ENCODE data around the gene UROC1.

UROC1 gene

DNA sequence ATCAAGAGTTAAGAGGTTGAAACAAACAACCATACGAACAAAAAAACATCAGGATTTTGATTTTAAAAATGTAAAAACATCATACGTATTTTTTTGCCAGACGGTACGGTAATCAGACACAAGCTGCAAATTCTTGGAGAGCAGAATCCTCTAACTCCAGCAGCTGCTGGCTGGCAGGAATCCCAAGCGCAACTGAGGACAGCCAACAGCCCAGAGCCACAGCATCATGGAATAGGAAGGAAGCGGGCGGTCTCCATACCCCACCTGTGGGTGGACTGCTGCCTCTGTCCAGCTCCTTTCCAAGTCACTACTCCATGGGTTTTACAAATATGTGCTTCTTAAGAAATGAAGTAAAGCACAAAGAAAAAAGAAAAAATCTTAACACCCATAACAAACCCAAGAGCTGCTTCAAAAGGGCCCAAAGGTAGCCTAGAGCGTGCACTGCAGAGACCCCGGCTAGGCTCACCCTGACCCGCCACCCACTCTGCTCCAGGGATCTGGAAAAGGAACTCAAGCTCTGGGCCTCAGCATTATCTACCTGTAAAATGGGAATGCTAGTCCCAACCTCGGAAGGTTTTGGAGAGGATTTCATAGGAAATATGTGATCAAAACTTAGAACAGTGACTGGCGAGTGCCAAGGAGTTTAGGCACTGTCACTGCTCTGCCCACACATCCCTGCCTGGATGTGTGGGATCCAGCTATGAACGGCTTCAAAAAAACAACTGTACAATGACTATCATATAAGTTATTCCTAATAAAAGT, 75.3 kb downstream of the UROC1 start:
- TF ChIP-seq, protein P1, sequence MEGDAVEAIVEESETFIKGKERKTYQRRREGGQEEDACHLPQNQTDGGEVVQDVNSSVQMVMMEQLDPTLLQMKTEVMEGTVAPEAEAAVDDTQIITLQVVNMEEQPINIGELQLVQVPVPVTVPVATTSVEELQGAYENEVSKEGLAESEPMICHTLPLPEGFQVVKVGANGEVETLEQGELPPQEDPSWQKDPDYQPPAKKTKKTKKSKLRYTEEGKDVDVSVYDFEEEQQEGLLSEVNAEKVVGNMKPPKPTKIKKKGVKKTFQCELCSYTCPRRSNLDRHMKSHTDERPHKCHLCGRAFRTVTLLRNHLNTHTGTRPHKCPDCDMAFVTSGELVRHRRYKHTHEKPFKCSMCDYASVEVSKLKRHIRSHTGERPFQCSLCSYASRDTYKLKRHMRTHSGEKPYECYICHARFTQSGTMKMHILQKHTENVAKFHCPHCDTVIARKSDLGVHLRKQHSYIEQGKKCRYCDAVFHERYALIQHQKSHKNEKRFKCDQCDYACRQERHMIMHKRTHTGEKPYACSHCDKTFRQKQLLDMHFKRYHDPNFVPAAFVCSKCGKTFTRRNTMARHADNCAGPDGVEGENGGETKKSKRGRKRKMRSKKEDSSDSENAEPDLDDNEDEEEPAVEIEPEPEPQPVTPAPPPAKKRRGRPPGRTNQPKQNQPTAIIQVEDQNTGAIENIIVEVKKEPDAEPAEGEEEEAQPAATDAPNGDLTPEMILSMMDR (IDR thresholded peaks at IDR 0.05; ENCODE audit: control extremely low read depth, extremely low read depth, low read depth, missing control alignments): no peak
- no peak for DNase-seq (ENCODE audit: extremely low spot score)
- CTCF ChIA-PET: interaction anchor here (0.8 kb wide), 1 partner anchor 10 kb away, joined by 3 read pairs; no protein-coding TSS in a partner anchor
- POLR2A ChIA-PET: no interaction called here

DNA sequence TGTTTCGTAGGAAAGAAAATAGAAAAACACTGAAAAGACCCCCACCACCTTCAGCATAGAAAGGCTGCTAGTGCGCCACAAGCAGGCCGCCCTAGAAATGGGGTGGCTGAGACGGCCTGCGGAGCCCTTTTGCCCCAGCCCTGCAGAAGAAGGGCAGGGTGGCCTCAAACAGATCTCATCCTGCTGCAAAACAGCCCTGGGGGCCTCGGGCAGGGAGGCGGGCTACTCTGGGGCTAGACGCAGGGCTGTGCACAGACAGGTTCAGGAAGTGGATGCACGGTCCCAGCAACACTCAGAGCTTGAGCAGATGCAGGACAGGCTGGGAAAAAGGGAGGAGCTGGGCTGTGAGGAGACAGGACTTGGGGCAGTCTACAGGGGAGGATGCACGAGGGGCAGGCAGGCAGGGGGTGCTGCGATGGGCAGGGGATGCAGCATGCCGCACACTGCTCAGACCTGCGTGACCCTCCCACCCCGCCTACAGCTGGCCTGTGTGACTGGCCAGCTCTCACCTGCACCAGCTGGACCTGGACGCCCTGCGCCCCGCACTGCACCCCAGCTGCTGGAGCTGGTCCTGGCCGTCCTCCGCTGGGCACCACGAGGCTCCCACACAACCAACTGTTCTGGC, 76.2 kb downstream of the UROC1 start:
- POLR2A ChIA-PET: no interaction called here
- DNase-seq (ENCODE audit: extremely low spot score): no peak
- CTCF ChIA-PET: interaction anchor here (0.8 kb wide), 1 partner anchor 9 kb away, joined by 3 read pairs; no protein-coding TSS in a partner anchor
- TF ChIP-seq, protein P1 (IDR thresholded peaks at IDR 0.05; ENCODE audit: control extremely low read depth, extremely low read depth, low read depth, missing control alignments): no peak

DNA sequence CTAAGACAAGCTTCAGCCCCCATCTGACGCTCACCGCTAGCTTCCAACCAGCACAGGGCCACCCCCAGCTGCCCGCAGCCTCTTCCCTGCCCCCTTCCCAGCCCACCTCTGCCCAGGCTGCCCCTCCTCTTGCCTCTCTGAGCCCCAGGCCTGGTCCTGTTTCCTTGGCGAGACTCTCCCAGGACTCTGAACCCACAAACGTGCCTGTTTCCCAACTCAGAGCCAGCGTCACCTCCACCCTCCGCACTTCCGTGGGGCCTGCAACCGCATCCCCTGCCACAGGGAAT, 76.9 kb downstream of the UROC1 start:
- ChIA-PET POLR2A (no interaction called here), CTCF (interaction anchor here (1.0 kb wide), 1 partner anchor 10 kb away, joined by 3 read pairs; no protein-coding TSS in a partner anchor)

DNA sequence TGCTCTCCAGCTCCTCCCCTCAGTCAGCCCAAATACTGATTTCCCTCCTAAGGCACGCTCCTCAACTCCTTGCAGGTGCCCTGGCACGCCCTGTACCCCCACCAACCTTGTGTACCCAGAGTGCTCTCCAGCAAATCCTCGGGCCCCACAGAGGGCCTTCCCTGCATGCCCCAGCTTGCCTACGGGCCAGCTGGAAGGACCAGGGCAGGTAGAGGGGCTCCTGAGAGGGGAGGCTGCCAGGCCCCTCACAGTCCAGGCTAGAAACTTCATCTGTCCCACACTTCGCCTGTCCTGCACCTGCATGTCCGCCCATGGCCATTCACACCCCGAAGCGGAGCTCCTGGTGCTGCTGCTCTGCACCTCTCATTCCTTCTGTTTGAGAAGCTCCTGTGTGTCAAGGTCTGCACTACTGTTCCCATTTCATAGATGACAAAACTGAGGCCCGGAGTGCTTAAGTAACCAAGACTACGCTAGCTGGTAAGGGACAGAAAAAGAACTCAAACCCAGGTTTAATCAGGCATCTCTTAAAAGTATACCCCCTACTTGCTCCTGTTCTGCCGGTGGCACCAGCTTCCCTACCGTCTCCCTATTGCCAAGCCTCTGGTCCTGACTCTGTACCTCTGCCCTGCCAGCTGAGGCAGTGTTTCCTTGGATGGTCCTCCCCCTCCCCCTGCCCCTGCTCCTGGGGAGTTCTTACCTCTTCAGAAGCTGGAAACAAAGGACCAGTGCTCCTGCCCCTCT, 77.4 kb downstream of the UROC1 start:
- TF ChIP-seq, protein P1 (IDR thresholded peaks at IDR 0.05; ENCODE audit: control extremely low read depth, extremely low read depth, low read depth, missing control alignments): no peak
- ChIA-PET CTCF (interaction anchor here (1.0 to 1.9 kb wide), 3 partner anchors 10 to 22 kb away, joined by 3 to 4 read pairs (median 4); no protein-coding TSS in a partner anchor), POLR2A (no interaction called here)
- no peak for DNase-seq (ENCODE audit: extremely low spot score)

More for the DNA sequence above, 76.9 kb downstream of the UROC1 start:
- TF ChIP-seq, protein P1 (IDR thresholded peaks at IDR 0.05; ENCODE audit: control extremely low read depth, extremely low read depth, low read depth, missing control alignments): no peak
- DNase-seq (ENCODE audit: extremely low spot score): no peak

DNA sequence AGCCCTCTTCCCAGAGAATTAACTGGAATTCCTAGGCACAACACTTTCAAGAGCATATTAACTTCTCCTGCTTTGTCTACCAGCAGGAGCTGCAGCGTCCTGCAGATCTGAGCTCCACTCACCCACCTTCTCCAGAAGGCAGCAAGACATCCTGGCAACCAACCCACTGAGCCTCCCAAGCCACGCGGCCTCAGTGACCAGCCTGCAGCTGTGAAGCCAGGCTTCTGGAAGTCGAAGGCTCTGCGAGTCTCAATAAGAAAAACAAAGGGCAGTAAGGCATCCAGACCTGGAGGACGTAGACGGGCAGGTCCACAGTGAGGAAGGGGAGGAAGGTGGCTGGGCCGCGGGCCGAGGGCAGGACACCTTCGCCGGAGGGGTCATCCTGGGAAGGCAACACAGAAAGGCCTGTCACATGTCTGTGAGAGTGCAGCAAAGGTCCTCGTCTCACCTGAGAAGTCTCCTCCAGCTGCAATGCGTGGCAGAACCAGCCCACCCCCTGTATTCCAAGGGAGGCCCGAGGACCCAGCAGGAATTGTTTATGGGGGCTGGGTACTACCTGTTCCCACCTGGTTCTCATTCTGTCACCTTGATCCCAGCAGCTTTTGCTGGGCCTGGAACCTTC, 78.1 kb downstream of the UROC1 start:
- ChIA-PET CTCF (interaction anchor here (1.0 to 1.9 kb wide), 3 partner anchors 9 to 22 kb away, joined by 3 to 4 read pairs (median 4); no protein-coding TSS in a partner anchor), POLR2A (no interaction called here)
- TF ChIP-seq, protein P1 (IDR thresholded peaks at IDR 0.05; ENCODE audit: control extremely low read depth, extremely low read depth, low read depth, missing control alignments): no peak
- DNase-seq (ENCODE audit: extremely low spot score): no peak

DNA sequence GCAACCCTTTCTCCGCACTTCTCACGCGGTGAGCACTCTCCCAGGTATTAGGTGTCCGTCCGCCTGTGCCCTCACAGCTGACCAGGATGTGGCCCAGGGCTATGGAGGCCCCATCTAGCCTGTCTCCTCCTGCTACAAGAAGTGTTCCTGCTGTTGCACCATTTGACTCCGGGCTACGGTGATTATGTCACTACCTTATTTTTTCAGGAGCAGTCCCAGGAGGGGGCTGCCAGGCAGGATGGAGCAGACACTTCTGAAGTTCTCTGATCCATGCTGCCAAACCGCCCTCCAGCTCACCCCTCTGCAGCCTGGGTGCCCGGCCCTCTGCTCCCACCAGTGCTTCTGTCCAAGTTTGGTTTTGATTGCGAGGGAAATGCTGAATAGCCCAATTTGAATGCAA, 78.8 kb downstream of the UROC1 start:
- TF ChIP-seq, protein P1 (IDR thresholded peaks at IDR 0.05; ENCODE audit: control extremely low read depth, extremely low read depth, low read depth, missing control alignments): no peak
- no peak for DNase-seq (ENCODE audit: extremely low spot score)
- ChIA-PET POLR2A (no interaction called here), CTCF (interaction anchor here (1.9 kb wide), 1 partner anchor 23 kb away, joined by 4 read pairs; no protein-coding TSS in a partner anchor)
